Naive thymus-derived CD4-positive, alpha-beta T cell (primary cell): ENCODE data around the gene ETS2. TPM values are rescaled to one million over a fixed set of nuclear protein-coding genes. Genes with fewer than 3 reads are reported as not detected.

Experiments
- ATAC-seq: fragments of 150-1000 bp; cut with Tn5 transposase; 2 replicates; pipeline ENCODE4 v1.10.0; 2021; ENCODE audit warnings: mild to moderate bottlenecking, moderate library complexity
- CTCF ChIA-PET: fragments of 350-600 bp; sonication (Branson Sonifier 250); formaldehyde crosslinking; loops from one replicate; lab custom pipeline; 2021; ENCODE audit warnings: antibody characterized with exemption; lab: Charles Lee
- POLR2A ChIA-PET: fragments of 350-600 bp; sonication (Branson Sonifier 250); formaldehyde crosslinking; loops from one replicate; lab custom pipeline; 2021; ENCODE audit warnings: antibody characterized with exemption, inconsistent platforms; lab: Charles Lee
- DNase-seq, 9 donors: peaks; one replicate each; pipeline versions ENCODE4 v3.0.0 to v3.0.0-alpha.2; 2020 to 2022; ENCODE audit warnings: mixed read lengths in 1 of 9
- H3K27ac ChIP-seq: one replicate; pipeline ENCODE4 v1.7.0; 2013; ENCODE audit warnings: mild to moderate bottlenecking, low read depth, low read length, moderate library complexity
- H3K27me3 ChIP-seq, 2 donors: one replicate each; pipeline ENCODE4 v1.7.0; 2013; ENCODE audit warnings: low read length in 2 of 2, mild to moderate bottlenecking in 2 of 2, moderate library complexity in 2 of 2; ENCODE audit not compliant: control insufficient read depth in 2 of 2, insufficient read depth in 2 of 2
- H3K36me3 ChIP-seq, 3 experiments: 1 replicate in 2 of 3; 2 replicates in 1 of 3; pipeline ENCODE4 v1.7.0; 2013; ENCODE audit warnings: low read length in 3 of 3, mild to moderate bottlenecking in 3 of 3, moderate library complexity in 1 of 3; ENCODE audit not compliant: insufficient read depth in 3 of 3, control insufficient read depth in 2 of 3
- H3K4me1 ChIP-seq, 2 donors: one replicate each; pipeline ENCODE4 v1.7.0; 2013; ENCODE audit warnings: low read length in 2 of 2, mild to moderate bottlenecking in 2 of 2, moderate library complexity in 1 of 2; ENCODE audit not compliant: control insufficient read depth in 2 of 2, insufficient read depth in 2 of 2
- H3K4me3 ChIP-seq: 2 replicates; pipeline ENCODE4 v1.7.0; 2013; ENCODE audit warnings: mild to moderate bottlenecking, low read length
- H3K9me3 ChIP-seq, 3 experiments: 1 replicate in 2 of 3; 2 replicates in 1 of 3; pipeline ENCODE4 v1.7.0; 2013; ENCODE audit warnings: low read length in 3 of 3; ENCODE audit not compliant: control insufficient read depth in 2 of 3
- H3K27ac Mint-ChIP-seq, 9 donors: one replicate each; pipeline ENCODE4 v1.8.0; 2020 to 2022; ENCODE audit warnings: mixed read lengths in 9 of 9, mild to moderate bottlenecking in 8 of 9, moderate library complexity in 5 of 9, inconsistent platforms in 2 of 9
- H3K27me3 Mint-ChIP-seq, 5 donors: one replicate each; pipeline ENCODE4 v1.8.0; 2021 to 2022; ENCODE audit warnings: mixed read lengths in 5 of 5, mild to moderate bottlenecking in 1 of 5
- H3K36me3 Mint-ChIP-seq, 5 donors: one replicate each; pipeline ENCODE4 v1.8.0; 2020 to 2022; ENCODE audit warnings: mixed read lengths in 5 of 5, mild to moderate bottlenecking in 3 of 5, inconsistent platforms in 1 of 5
- H3K4me1 Mint-ChIP-seq, 7 donors: one replicate each; pipeline ENCODE4 v1.8.0; 2020 to 2022; ENCODE audit warnings: mixed read lengths in 7 of 7, mild to moderate bottlenecking in 3 of 7, inconsistent platforms in 1 of 7
- H3K4me3 Mint-ChIP-seq, 10 donors: one replicate each; pipeline ENCODE4 v1.8.0; 2020 to 2022; ENCODE audit warnings: mild to moderate bottlenecking in 10 of 10, mixed read lengths in 10 of 10, moderate library complexity in 6 of 10, inconsistent platforms in 2 of 10
- H3K9me3 Mint-ChIP-seq, 11 donors: one replicate each; pipeline ENCODE4 v1.8.0; 2020 to 2022; ENCODE audit warnings: mixed read lengths in 11 of 11, mild to moderate bottlenecking in 4 of 11, inconsistent platforms in 1 of 11, moderate library complexity in 1 of 11
- intact Hi-C, 2 donors: fragments of 100-400 bp; cut with micrococcal nuclease; formaldehyde crosslinking; loops; one replicate each; pipeline ENCODE4 v1.15.1; 2023
- polyA plus RNA-seq, 2 donors: library from polyadenylated mRNA; unstranded; fragments of 300-500 nt; fragmentation: Illumina TruSeq; gene quantifications; one replicate each; pipeline ENCODE4 v1.2.3, GENCODE V29; 2021
- total RNA-seq, 6 experiments: library from RNA in 5 of 6; stranded (reverse) in 5 of 6; gene quantifications; 1 replicate in 5 of 6; 2 replicates in 1 of 6; pipeline ENCODE4 v1.2.3 and lab custom pipeline; 2021 to 2026

The ETS2 gene
- total and polyA plus RNA-seq, 7 experiments from 2014 or later: 3.4 to 61.1 (median 17.1) TPM

- peaks cover 11 to 26% (median 23%) of the 10 kb centered on the region in 7 donors for H3K4me1 Mint-ChIP-seq
- H3K27me3 Mint-ChIP-seq: peaks cover 0 to 5% (median 4%) of the 10 kb centered on the region in 5 donors
- no peak overlapping the region for H3K27ac Mint-ChIP-seq
- H3K9me3 Mint-ChIP-seq: no peaks in the 10 kb centered on the region
- ChIA-PET CTCF (interaction anchor here (0.7 to 1.6 kb wide), 2 partner anchors 27 to 319 kb away, joined by 3 to 5 read pairs; no protein-coding TSS in a partner anchor), POLR2A (interaction anchor here (1.1 kb wide), 1 partner anchor 34 kb away, joined by 7 read pairs; no protein-coding TSS in a partner anchor)
- DNase-seq (no peak), ATAC-seq (no peak)
- H3K36me3 ChIP-seq: peaks cover 0 to 7% (median 0%) of the 10 kb centered on the region in 3 experiments
- H3K4me3 ChIP-seq: no peak overlapping the region
- peaks cover under 1 to 9% of the 10 kb centered on the region in 2 donors for H3K4me1 ChIP-seq
- no peaks in the 10 kb centered on the region for H3K27me3 ChIP-seq
- peak overlapping the region in 1 of 10 donors; percentile 17 for H3K4me3 Mint-ChIP-seq
- H3K27ac ChIP-seq: no peak overlapping the region
- H3K9me3 ChIP-seq: no peaks in the 10 kb centered on the region
- peaks cover 0 to 7% (median 0%) of the 10 kb centered on the region in 5 donors for H3K36me3 Mint-ChIP-seq
- intact Hi-C loops: loop anchor here in 1 of 2 donors (10.0 kb wide), 1 partner anchor 298 kb away; no protein-coding TSS in a partner anchor
Measured at GRCh38 chr21:38803075-38803660, 2.6 kb upstream of the ETS2 start.

GRCh38 chr21:38804030-38804788 is 1.5 kb upstream of the ETS2 start:
- Mint-ChIP-seq H3K27me3 (peaks cover 0 to 5% (median 4%) of the 10 kb centered on the region in 5 donors), H3K9me3 (no peaks in the 10 kb centered on the region), H3K4me3 (peak overlapping the region; percentile 82 to 97 (median 89)), H3K27ac (peak overlapping the region in 8 of 9 donors; percentile 38 to 95 (median 70)), H3K4me1 (peaks cover 12 to 31% (median 29%) of the 10 kb centered on the region in 7 donors), H3K36me3 (peaks cover 0 to 14% (median 2%) of the 10 kb centered on the region in 5 donors)
- Histone ChIP-seq H3K27ac (no peak overlapping the region), H3K36me3 (peaks cover 0 to 7% (median 0%) of the 10 kb centered on the region in 3 experiments), H3K9me3 (no peaks in the 10 kb centered on the region), H3K4me1 (peaks cover 3 to 9% of the 10 kb centered on the region in 2 donors), H3K27me3 (no peaks in the 10 kb centered on the region), H3K4me3 (peak overlapping the region; percentile 81)
- intact Hi-C loops: loop anchor here (2.0 to 10.0 kb wide), 3 partner anchors 23 to 641 kb away; partner anchors contain the start of gene LCA5L (in 1 of the 2)
- POLR2A ChIA-PET: no interaction called here
- ATAC-seq (no peak), DNase-seq (no peak)
- CTCF ChIA-PET: interaction anchor here (0.6 to 1.6 kb wide), 3 partner anchors 28 to 369 kb away, joined by 4 to 9 read pairs (median 5); no protein-coding TSS in a partner anchor

DNA sequence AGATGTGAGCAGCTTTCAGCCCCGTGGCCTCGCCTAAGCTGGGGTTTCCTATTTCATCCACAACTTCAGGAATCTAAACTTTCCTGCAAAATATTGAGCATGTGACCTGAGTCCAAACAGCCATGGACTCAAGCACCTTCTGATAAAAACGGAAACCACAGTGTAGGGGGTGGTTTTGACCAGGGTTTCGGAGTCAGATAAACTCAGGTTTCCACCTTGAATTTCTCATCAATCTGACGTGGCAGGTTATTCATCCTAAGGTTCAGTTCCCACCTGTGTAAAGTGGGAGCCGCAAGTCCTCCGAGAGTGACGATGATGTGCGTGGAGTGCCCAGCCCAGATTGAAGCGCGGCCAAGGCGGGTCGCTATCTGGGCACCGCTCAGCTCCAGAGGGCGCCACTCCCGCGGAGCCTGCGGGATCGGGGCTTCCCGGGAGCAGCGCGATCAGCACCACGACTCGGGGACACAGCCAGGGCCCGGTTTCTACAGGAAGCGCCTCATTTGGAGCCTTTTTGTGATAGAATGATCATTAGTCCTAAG is 871 bp upstream of the ETS2 start:
- Mint-ChIP-seq H3K27ac (peak overlapping the region in 8 of 9 donors; percentile 38 to 95 (median 74)), H3K4me1 (peaks cover 12 to 32% (median 29%) of the 10 kb centered on the region in 7 donors)
- CTCF ChIA-PET: interaction anchor here (1.0 kb wide), 1 partner anchor 37 kb away, joined by 9 read pairs; no protein-coding TSS in a partner anchor

DNA sequence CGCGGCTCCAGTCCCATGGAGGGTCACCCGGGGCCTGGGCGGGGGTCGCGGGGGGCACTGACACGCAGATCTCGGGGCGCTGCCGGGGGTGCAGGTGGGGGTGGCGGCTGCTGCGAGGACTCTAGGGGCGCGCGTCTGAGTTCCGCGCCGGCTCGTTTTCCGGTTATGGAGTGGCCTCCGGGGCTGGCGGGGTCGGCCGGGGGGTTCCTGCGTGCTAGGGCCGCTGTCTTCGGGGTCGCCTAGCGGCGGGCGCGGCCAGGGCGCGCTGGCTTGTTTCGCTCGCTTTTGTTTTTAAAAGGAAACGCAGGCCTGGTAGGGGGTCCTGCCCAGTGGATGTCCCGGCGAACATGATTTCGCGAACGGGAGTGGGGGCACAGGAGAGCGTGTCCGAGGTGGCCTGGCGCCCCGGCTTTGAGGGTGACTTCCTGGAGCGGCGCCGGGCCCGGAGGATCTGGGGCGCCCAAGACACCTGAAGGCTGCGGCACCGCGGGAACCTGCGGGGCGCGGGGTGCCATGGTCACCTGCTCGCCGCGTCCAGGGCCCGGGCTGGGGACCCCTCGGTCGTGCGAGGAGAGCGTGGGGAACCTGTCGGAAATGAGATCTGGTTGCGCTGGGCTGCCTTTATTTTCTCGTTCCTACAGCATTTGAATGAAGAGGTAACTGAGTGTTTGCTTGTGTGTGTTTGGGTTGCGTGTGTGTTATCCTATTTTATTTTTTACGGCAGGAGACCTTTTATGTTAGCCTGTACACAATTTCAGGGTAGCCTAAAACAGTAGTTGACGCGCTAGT is 618 bp downstream of the ETS2 start:
- Histone ChIP-seq H3K27me3 (no peaks in the 10 kb centered on the region), H3K4me3 (peak overlapping the region; percentile 81), H3K36me3 (peaks cover 0 to 9% (median 0%) of the 10 kb centered on the region in 3 experiments), H3K4me1 (peaks cover 3 to 9% of the 10 kb centered on the region in 2 donors), H3K27ac (peak overlapping the region; percentile 70), H3K9me3 (no peaks in the 10 kb centered on the region)
- ChIA-PET POLR2A (interaction anchor here (0.7 kb wide), 1 partner anchor 639 kb away, joined by 4 read pairs; the partner anchor contains the start of gene LCA5L), CTCF (interaction anchor here (1.1 kb wide), 1 partner anchor 371 kb away, joined by 5 read pairs; no protein-coding TSS in a partner anchor)
- DNase-seq (peak; percentile 15 to 46 (median 29)), ATAC-seq (peak; percentile 37)
- H3K4me1 Mint-ChIP-seq: peaks cover 12 to 42% (median 32%) of the 10 kb centered on the region in 7 donors
- H3K27ac Mint-ChIP-seq: peak overlapping the region; percentile 36 to 95 (median 76)
- peaks cover 0 to 4% (median 0%) of the 10 kb centered on the region in 5 donors for H3K27me3 Mint-ChIP-seq
- intact Hi-C loops: loop anchor here (1.0 to 10.0 kb wide), 5 partner anchors 72 to 1734 kb away; partner anchors contain the start of genes PIGP (in 1 of the 2) and TTC3 (in 1 of the 2)
- H3K36me3 Mint-ChIP-seq: peaks cover 4 to 25% (median 8%) of the 10 kb centered on the region in 5 donors
- H3K9me3 Mint-ChIP-seq: no peaks in the 10 kb centered on the region
- peak overlapping the region; percentile 82 to 96 (median 90) for H3K4me3 Mint-ChIP-seq

More for the DNA sequence above, 871 bp upstream of the ETS2 start:
- peaks cover 0 to 5% (median 4%) of the 10 kb centered on the region in 5 donors for H3K27me3 Mint-ChIP-seq
- Histone ChIP-seq H3K4me1 (peaks cover 3 to 9% of the 10 kb centered on the region in 2 donors), H3K9me3 (no peaks in the 10 kb centered on the region), H3K27ac (peak overlapping the region; percentile 70), H3K4me3 (peak overlapping the region; percentile 81), H3K27me3 (no peaks in the 10 kb centered on the region), H3K36me3 (peaks cover 0 to 7% (median 0%) of the 10 kb centered on the region in 3 experiments)
- ATAC-seq: peak; percentile 28
- POLR2A ChIA-PET: interaction anchor here (0.6 kb wide), 1 partner anchor 36 kb away, joined by 3 read pairs; no protein-coding TSS in a partner anchor
- H3K4me3 Mint-ChIP-seq: peak overlapping the region; percentile 82 to 97 (median 89)
- intact Hi-C loops: loop anchor here (1.0 to 10.0 kb wide), 12 partner anchors 24 to 1733 kb away; partner anchors contain the start of genes PSMG1 (in 2 of the 2), LCA5L (in 1 of the 2), PIGP (in 1 of the 2) and TTC3 (in 1 of the 2)
- H3K9me3 Mint-ChIP-seq: no peaks in the 10 kb centered on the region
- H3K36me3 Mint-ChIP-seq: peaks cover 0 to 16% (median 3%) of the 10 kb centered on the region in 5 donors
- peak in 4 of 9 donors; percentile 5 to 59 (median 10) for DNase-seq

DNA sequence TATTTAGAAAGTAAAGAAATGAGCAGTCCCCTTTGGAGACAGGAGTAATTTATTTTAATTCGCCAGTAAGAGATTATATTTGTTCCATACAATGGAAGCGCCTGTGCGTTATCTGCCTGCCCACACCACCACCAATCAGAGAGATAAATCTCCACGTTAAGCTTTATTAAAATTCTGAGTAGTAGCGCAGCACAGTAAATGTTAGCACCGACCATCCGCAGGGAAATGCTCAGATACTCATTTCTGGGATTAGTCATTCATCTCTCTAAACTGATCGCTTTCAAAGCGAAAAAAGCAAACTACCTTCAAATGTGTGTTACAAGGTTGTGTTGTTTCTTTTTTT is 1.2 kb downstream of the ETS2 start:
- H3K9me3 ChIP-seq: no peaks in the 10 kb centered on the region
- ChIA-PET CTCF (interaction anchor here (1.1 kb wide), 1 partner anchor 370 kb away, joined by 5 read pairs; no protein-coding TSS in a partner anchor), POLR2A (interaction anchor here (1.1 kb wide), 1 partner anchor 30 kb away, joined by 4 read pairs; no protein-coding TSS in a partner anchor)
- Mint-ChIP-seq H3K4me3 (peak overlapping the region; percentile 82 to 96 (median 90)), H3K4me1 (peaks cover 12 to 42% (median 32%) of the 10 kb centered on the region in 7 donors), H3K9me3 (no peaks in the 10 kb centered on the region), H3K27me3 (peaks cover 0 to 4% (median 0%) of the 10 kb centered on the region in 5 donors), H3K27ac (peak overlapping the region; percentile 16 to 95 (median 76)), H3K36me3 (peaks cover 4 to 25% (median 8%) of the 10 kb centered on the region in 5 donors)
- no peak for ATAC-seq
- peaks cover 3 to 9% of the 10 kb centered on the region in 2 donors for H3K4me1 ChIP-seq
- no peaks in the 10 kb centered on the region for H3K27me3 ChIP-seq
- no peak for DNase-seq
- peaks cover 0 to 10% (median 0%) of the 10 kb centered on the region in 3 experiments for H3K36me3 ChIP-seq
- H3K27ac ChIP-seq: peak overlapping the region; percentile 70
- H3K4me3 ChIP-seq: peak overlapping the region; percentile 81
- intact Hi-C loops: loop anchor here (1.0 to 10.0 kb wide), 5 partner anchors 73 to 1735 kb away; partner anchors contain the start of genes PIGP (in 1 of the 2) and TTC3 (in 1 of the 2)
